GM12874 (cell line): ENCODE data around the gene METTL24.

ENCODE experiments used
- CTCF ChIP-seq: IDR thresholded peaks from 2 replicates; pipeline ENCODE4 v1.5.1; 2011; ENCODE audit warnings: low read depth, mild to moderate bottlenecking, control low read depth, low read length, moderate library complexity; ENCODE audit not compliant: insufficient read depth

Gene METTL24

GRCh38 chr6:110345025-110345424 lies 13.1 kb downstream of the METTL24 start:
- TF ChIP-seq CTCF: no peak

GRCh38 chr6:110342759-110343158 lies 15.4 kb downstream of the METTL24 start:
- no peak for TF ChIP-seq CTCF

- TF ChIP-seq CTCF: peak; percentile 35; the same call in 1 of the 2 replicates
Measured at GRCh38 chr6:110341663-110342596, 16.2 kb downstream of the METTL24 start.

- TF ChIP-seq CTCF: no peak
Measured at GRCh38 chr6:110341067-110341466, 17.1 kb downstream of the METTL24 start.

- TF ChIP-seq CTCF: no peak
Measured at GRCh38 chr6:110340392-110340965, 17.7 kb downstream of the METTL24 start.

GRCh38 chr6:110338820-110339470 lies 19.2 kb downstream of the METTL24 start:
- no peak for TF ChIP-seq CTCF

GRCh38 chr6:110337486-110337885 lies 20.7 kb downstream of the METTL24 start:
- TF ChIP-seq CTCF: no peak
